GM10266 (cell line): Measurements from ENCODE around the gene GJA3.

ENCODE experiments used
- DNase-seq: peaks from one replicate; pipeline ENCODE4 v3.0.0; 2012; ENCODE audit errors: extremely low spot score
- TF ChIP-seq, protein P1 (sequence below): IDR thresholded peaks from 2 replicates; pipeline ENCODE4 v1.5.1; 2012; ENCODE audit warnings: mild to moderate bottlenecking, low read depth; ENCODE audit not compliant: control insufficient read depth, insufficient read depth; ENCODE audit errors: missing control alignments

Gene GJA3

GRCh38 chr13:20160306-20161274 lies at the start of gene GJA3:
TSS of gene GJA3 (minus strand) at chr13:20161052. CDS start at chr13:20143288, 17,764 bp downstream.
- peak; percentile 74 for DNase-seq
- TF ChIP-seq, protein P1, sequence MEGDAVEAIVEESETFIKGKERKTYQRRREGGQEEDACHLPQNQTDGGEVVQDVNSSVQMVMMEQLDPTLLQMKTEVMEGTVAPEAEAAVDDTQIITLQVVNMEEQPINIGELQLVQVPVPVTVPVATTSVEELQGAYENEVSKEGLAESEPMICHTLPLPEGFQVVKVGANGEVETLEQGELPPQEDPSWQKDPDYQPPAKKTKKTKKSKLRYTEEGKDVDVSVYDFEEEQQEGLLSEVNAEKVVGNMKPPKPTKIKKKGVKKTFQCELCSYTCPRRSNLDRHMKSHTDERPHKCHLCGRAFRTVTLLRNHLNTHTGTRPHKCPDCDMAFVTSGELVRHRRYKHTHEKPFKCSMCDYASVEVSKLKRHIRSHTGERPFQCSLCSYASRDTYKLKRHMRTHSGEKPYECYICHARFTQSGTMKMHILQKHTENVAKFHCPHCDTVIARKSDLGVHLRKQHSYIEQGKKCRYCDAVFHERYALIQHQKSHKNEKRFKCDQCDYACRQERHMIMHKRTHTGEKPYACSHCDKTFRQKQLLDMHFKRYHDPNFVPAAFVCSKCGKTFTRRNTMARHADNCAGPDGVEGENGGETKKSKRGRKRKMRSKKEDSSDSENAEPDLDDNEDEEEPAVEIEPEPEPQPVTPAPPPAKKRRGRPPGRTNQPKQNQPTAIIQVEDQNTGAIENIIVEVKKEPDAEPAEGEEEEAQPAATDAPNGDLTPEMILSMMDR = no peak

- no peak for DNase-seq
- TF ChIP-seq, protein P1 = no peak
Observed at GRCh38 chr13:20209948-20210347, 49.1 kb upstream of the GJA3 start.

DNA sequence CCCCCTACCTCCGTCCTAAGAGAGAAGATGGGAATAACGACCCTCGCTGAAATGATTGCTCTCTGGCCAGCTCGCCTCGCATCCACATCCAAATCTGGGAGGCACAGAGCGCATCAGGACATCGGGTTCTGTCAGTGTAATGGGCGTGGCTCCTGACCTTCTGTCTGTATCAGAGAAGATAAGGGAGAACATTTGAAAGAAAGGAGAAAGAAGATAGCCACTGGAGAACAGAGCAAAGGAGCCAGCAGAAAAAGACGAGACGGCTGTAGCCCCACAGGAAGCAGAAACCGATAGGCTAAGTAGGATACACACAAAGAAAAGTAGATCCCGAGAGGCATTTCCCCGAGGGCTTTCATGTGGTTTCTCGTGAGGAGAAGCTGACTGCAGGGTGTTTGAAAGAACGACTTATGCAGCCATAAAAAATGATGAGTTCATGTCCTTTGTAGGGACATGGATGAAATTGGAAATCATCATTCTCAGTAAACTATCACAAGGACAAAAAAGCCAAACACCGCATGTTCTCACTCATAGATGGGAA lies 45.9 kb upstream of the GJA3 start:
- no peak for DNase-seq
- TF ChIP-seq, protein P1 = no peak

DNA sequence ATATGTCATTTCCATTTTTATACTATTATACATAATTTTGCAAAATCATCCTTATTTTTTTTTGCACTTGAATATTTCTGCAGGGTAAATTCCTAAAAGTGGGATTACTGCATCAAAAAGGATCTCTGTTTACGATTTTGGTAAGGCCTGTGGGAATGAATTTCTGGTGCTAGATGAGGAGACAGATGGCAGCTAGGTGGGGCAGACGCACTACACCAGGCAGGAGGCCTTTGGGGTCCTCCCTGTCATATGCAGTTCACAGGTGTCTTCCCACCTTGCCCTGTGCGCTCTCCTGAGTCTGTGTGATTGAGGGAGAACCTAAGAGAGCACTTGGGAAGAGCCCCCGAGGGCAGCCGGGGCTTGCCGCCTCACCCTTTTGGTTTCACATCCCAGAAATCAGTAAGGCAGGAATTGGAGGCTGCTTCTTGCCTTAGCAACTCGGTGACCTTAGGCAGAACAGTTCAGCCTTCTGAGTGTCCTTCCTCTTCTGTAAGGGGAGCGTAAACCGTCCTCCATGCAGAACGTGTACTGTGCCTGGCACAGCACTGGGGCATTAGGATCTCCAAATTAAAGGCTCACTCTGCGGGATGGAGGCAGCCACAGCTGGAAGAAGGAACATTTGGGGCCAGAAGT lies 45.3 kb upstream of the GJA3 start:
- TF ChIP-seq, protein P1 = no peak
- no peak for DNase-seq

DNA sequence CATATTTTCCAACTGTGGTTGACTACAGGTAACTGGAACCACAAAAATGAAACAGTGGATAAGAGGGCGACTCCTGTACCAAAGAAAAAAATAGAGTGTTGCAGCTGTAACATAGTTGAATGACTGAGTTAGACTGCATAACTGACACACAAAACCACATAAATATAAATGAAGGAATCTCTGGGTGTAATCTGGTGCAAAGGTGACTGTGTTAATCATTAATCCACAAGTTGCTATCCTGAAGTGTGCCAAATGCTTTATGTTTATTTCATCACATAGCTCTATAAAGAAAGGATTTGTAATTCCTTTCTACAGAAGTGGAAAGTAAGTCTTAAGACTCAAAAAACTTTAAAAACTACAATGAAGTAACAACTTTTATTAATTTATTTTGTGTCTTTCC lies 37.9 kb upstream of the GJA3 start:
- DNase-seq = no peak
- TF ChIP-seq, protein P1 = no peak

- DNase-seq = peak; percentile 68
- TF ChIP-seq, protein P1 = peak; percentile 69
Observed at GRCh38 chr13:20197361-20197834, 36.5 kb upstream of the GJA3 start.

DNA sequence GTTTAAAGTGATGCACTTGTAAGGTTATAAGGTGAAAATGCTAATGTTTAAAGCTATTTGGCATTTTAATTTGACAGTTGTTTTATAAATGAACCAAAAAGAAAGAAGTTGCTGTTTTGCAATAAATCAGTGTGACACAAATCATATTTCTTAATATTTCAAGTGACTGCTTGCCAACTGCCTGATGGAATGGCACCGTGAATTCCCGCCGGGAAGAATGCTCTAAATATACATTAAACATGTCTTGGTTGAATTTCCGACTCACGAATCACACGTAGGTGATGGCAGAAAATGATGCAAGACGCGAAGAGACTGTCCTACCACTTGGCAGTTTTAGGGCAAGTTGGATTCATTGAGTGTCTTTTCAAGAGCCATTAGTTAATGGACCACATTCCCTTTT lies 34.9 kb upstream of the GJA3 start:
- TF ChIP-seq, protein P1 = no peak
- no peak for DNase-seq
